ENCODE results near the gene CAPN2.

Gene CAPN2

GRCh38 chr1:223758734-223759133 lies 46.4 kb downstream of the CAPN2 start:
- no peaks in the 10 kb centered on the region for H3K4me1 ChIP-seq (ENCODE audit: control insufficient read depth in 1 of 2, insufficient read depth in 2 of 2, low read length in 2 of 2)
- no peak overlapping the region for H3K4me3 ChIP-seq (ENCODE audit: low read depth in 1 of 2, low read length in 2 of 2)
- no peak overlapping the region for H3K27ac ChIP-seq (ENCODE audit: low read length)
- no peaks in the 10 kb centered on the region for H3K9me3 ChIP-seq (ENCODE audit: control insufficient read depth in 1 of 2, low read length in 2 of 2)
- H3K27me3 ChIP-seq (ENCODE audit: low read depth, low read length), result no peaks in the 10 kb centered on the region
- H3K36me3 ChIP-seq (ENCODE audit: control insufficient read depth in 1 of 2, insufficient read depth in 2 of 2, low read length in 2 of 2), result peaks cover 54 to 83% of the 10 kb centered on the region in 2 donors

DNA sequence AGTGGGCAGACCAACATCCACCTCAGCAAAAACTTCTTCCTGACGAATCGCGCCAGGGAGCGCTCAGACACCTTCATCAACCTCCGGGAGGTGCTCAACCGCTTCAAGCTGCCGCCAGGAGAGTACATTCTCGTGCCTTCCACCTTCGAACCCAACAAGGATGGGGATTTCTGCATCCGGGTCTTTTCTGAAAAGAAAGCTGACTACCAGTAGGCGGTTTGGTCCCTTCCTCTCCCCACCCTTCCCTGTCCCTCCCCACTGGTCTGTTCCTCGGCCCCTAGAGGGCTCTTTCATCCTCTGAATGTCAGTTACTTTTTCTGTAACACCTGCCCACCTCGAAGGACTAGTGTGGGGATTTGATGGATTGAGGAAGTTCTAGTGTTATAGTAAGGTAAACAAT lies 46.9 kb downstream of the CAPN2 start:
- Histone ChIP-seq H3K4me3 (ENCODE audit: low read depth in 1 of 2, low read length in 2 of 2) (no peak overlapping the region), H3K36me3 (ENCODE audit: control insufficient read depth in 1 of 2, insufficient read depth in 2 of 2, low read length in 2 of 2) (peaks cover 49 to 83% of the 10 kb centered on the region in 2 donors), H3K27ac (ENCODE audit: low read length) (no peak overlapping the region), H3K9me3 (ENCODE audit: control insufficient read depth in 1 of 2, low read length in 2 of 2) (no peaks in the 10 kb centered on the region), H3K4me1 (ENCODE audit: control insufficient read depth in 1 of 2, insufficient read depth in 2 of 2, low read length in 2 of 2) (no peaks in the 10 kb centered on the region), H3K27me3 (ENCODE audit: low read depth, low read length) (no peaks in the 10 kb centered on the region)

DNA sequence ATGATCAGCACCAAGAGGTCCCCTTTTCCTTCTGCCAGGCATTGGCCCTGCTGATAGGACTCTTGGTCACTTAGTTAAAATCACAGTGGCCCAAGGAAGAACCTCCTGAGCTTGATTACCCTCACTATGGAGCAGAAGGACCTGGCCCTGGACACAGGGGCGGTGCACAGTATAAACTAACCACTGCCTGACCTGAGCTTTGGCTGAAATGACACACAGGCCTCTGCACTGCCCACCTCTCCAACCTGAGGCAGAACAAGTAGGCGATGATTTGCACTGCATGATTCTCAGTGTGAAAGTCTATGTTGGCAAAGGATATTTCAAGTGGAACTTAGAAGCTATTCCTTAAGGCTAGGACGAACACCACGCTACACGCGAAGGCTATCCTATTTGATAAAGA lies 48.5 kb downstream of the CAPN2 start:
- Histone ChIP-seq H3K9me3 (ENCODE audit: control insufficient read depth in 1 of 2, low read length in 2 of 2) (no peaks in the 10 kb centered on the region), H3K4me3 (ENCODE audit: low read depth in 1 of 2, low read length in 2 of 2) (no peak overlapping the region), H3K36me3 (ENCODE audit: control insufficient read depth in 1 of 2, insufficient read depth in 2 of 2, low read length in 2 of 2) (peaks cover 43 to 81% of the 10 kb centered on the region in 2 donors), H3K27ac (ENCODE audit: low read length) (no peak overlapping the region), H3K27me3 (ENCODE audit: low read depth, low read length) (no peaks in the 10 kb centered on the region), H3K4me1 (ENCODE audit: control insufficient read depth in 1 of 2, insufficient read depth in 2 of 2, low read length in 2 of 2) (peaks cover 0 to 4% of the 10 kb centered on the region in 2 donors)

GRCh38 chr1:223761411-223761810 lies 49.1 kb downstream of the CAPN2 start:
- no peaks in the 10 kb centered on the region for H3K9me3 ChIP-seq (ENCODE audit: control insufficient read depth in 1 of 2, low read length in 2 of 2)
- H3K4me1 ChIP-seq (ENCODE audit: control insufficient read depth in 1 of 2, insufficient read depth in 2 of 2, low read length in 2 of 2), result peaks cover 0 to 4% of the 10 kb centered on the region in 2 donors
- peaks cover 48 to 80% of the 10 kb centered on the region in 2 donors for H3K36me3 ChIP-seq (ENCODE audit: control insufficient read depth in 1 of 2, insufficient read depth in 2 of 2, low read length in 2 of 2)
- H3K27me3 ChIP-seq (ENCODE audit: low read depth, low read length), result no peaks in the 10 kb centered on the region
- H3K27ac ChIP-seq (ENCODE audit: low read length), result no peak overlapping the region
- H3K4me3 ChIP-seq (ENCODE audit: low read depth in 1 of 2, low read length in 2 of 2), result no peak overlapping the region

- peaks cover 47 to 69% of the 10 kb centered on the region in 2 donors for H3K36me3 ChIP-seq (ENCODE audit: control insufficient read depth in 1 of 2, insufficient read depth in 2 of 2, low read length in 2 of 2)
- no peaks in the 10 kb centered on the region for H3K27me3 ChIP-seq (ENCODE audit: low read depth, low read length)
- peaks cover 0 to 4% of the 10 kb centered on the region in 2 donors for H3K4me1 ChIP-seq (ENCODE audit: control insufficient read depth in 1 of 2, insufficient read depth in 2 of 2, low read length in 2 of 2)
- H3K27ac ChIP-seq (ENCODE audit: low read length), result no peak overlapping the region
- no peak overlapping the region for H3K4me3 ChIP-seq (ENCODE audit: low read depth in 1 of 2, low read length in 2 of 2)
- H3K9me3 ChIP-seq (ENCODE audit: control insufficient read depth in 1 of 2, low read length in 2 of 2), result no peaks in the 10 kb centered on the region
Measured at GRCh38 chr1:223763251-223763650, 50.9 kb downstream of the CAPN2 start.

GRCh38 chr1:223763881-223764280 lies 51.5 kb downstream of the CAPN2 start:
- Histone ChIP-seq H3K9me3 (ENCODE audit: control insufficient read depth in 1 of 2, low read length in 2 of 2) (no peaks in the 10 kb centered on the region), H3K4me3 (ENCODE audit: low read depth in 1 of 2, low read length in 2 of 2) (no peak overlapping the region), H3K27ac (ENCODE audit: low read length) (no peak overlapping the region), H3K27me3 (ENCODE audit: low read depth, low read length) (no peaks in the 10 kb centered on the region), H3K4me1 (ENCODE audit: control insufficient read depth in 1 of 2, insufficient read depth in 2 of 2, low read length in 2 of 2) (peaks cover 0 to 4% of the 10 kb centered on the region in 2 donors), H3K36me3 (ENCODE audit: control insufficient read depth in 1 of 2, insufficient read depth in 2 of 2, low read length in 2 of 2) (peaks cover 45 to 65% of the 10 kb centered on the region in 2 donors)

- Histone ChIP-seq H3K27me3 (ENCODE audit: low read depth, low read length) (no peaks in the 10 kb centered on the region), H3K4me3 (ENCODE audit: low read depth in 1 of 2, low read length in 2 of 2) (no peak overlapping the region), H3K36me3 (ENCODE audit: control insufficient read depth in 1 of 2, insufficient read depth in 2 of 2, low read length in 2 of 2) (peaks cover 45 to 71% of the 10 kb centered on the region in 2 donors), H3K4me1 (ENCODE audit: control insufficient read depth in 1 of 2, insufficient read depth in 2 of 2, low read length in 2 of 2) (peaks cover 0 to 4% of the 10 kb centered on the region in 2 donors), H3K27ac (ENCODE audit: low read length) (no peak overlapping the region), H3K9me3 (ENCODE audit: control insufficient read depth in 1 of 2, low read length in 2 of 2) (no peaks in the 10 kb centered on the region)
Measured at GRCh38 chr1:223765036-223765718, 52.8 kb downstream of the CAPN2 start.

GRCh38 chr1:223765719-223766340 lies 53.5 kb downstream of the CAPN2 start:
- H3K27ac ChIP-seq (ENCODE audit: low read length), result no peak overlapping the region
- H3K9me3 ChIP-seq (ENCODE audit: control insufficient read depth in 1 of 2, low read length in 2 of 2), result no peaks in the 10 kb centered on the region
- peaks cover 45 to 71% of the 10 kb centered on the region in 2 donors for H3K36me3 ChIP-seq (ENCODE audit: control insufficient read depth in 1 of 2, insufficient read depth in 2 of 2, low read length in 2 of 2)
- no peaks in the 10 kb centered on the region for H3K27me3 ChIP-seq (ENCODE audit: low read depth, low read length)
- peaks cover 3 to 8% of the 10 kb centered on the region in 2 donors for H3K4me1 ChIP-seq (ENCODE audit: control insufficient read depth in 1 of 2, insufficient read depth in 2 of 2, low read length in 2 of 2)
- no peak overlapping the region for H3K4me3 ChIP-seq (ENCODE audit: low read depth in 1 of 2, low read length in 2 of 2)

DNA sequence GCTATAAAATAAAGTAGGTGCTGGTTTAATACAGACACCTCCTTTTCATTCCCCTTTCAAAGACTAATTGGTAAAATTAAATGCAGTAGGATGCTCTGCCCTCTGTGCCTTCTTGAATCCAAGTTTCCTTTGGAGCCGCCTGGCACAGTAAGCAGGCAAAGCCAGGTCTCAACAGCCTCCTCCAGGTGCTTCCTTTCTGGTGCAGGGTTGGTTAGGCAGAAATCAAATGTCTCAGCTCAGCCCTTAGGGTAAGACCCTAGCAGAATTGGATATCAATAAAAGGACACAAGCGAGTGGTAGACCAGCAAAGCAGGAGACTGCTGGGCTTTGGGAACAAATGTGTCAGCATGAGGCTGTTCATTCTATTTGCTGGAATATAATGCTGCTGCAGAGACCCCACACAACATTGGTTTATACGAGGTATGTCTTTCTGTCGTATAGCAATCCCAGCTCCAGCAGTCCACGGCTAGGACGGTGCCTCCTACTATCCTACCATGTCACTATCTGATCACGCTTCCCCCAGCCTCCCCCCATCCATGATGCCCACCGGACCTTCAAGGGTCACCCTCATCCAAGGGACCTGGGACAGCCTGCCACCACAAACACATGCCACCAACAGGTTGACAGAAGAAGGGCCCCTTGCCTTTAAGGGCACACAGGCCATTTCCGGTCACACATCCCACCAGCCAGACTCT lies 58.4 kb downstream of the CAPN2 start:
- peak overlapping the region; percentile 79 for H3K27ac ChIP-seq (ENCODE audit: low read length)
- H3K27me3 ChIP-seq (ENCODE audit: low read depth, low read length), result no peaks in the 10 kb centered on the region
- no peaks in the 10 kb centered on the region for H3K9me3 ChIP-seq (ENCODE audit: control insufficient read depth in 1 of 2, low read length in 2 of 2)
- peaks cover 48 to 58% of the 10 kb centered on the region in 2 donors for H3K36me3 ChIP-seq (ENCODE audit: control insufficient read depth in 1 of 2, insufficient read depth in 2 of 2, low read length in 2 of 2)
- H3K4me1 ChIP-seq (ENCODE audit: control insufficient read depth in 1 of 2, insufficient read depth in 2 of 2, low read length in 2 of 2), result peaks cover 9 to 21% of the 10 kb centered on the region in 2 donors
- H3K4me3 ChIP-seq (ENCODE audit: low read depth in 1 of 2, low read length in 2 of 2), result no peak overlapping the region

- peaks cover 48 to 58% of the 10 kb centered on the region in 2 donors for H3K36me3 ChIP-seq (ENCODE audit: control insufficient read depth in 1 of 2, insufficient read depth in 2 of 2, low read length in 2 of 2)
- H3K4me3 ChIP-seq (ENCODE audit: low read depth in 1 of 2, low read length in 2 of 2), result no peak overlapping the region
Measured at GRCh38 chr1:223771469-223771813, 59.1 kb downstream of the CAPN2 start.

More at GRCh38 chr1:223771469-223771813, 59.1 kb downstream of the CAPN2 start:
- Histone ChIP-seq H3K9me3 (ENCODE audit: control insufficient read depth in 1 of 2, low read length in 2 of 2) (no peaks in the 10 kb centered on the region), H3K27ac (ENCODE audit: low read length) (peak overlapping the region; percentile 79), H3K27me3 (ENCODE audit: low read depth, low read length) (no peaks in the 10 kb centered on the region), H3K4me1 (ENCODE audit: control insufficient read depth in 1 of 2, insufficient read depth in 2 of 2, low read length in 2 of 2) (peaks cover 9 to 21% of the 10 kb centered on the region in 2 donors)

All from muscle layer of duodenum (tissue), 2 donors.